Loucy (cell line): ENCODE data around the gene MED1.

Experiments
- EZH2phosphoT487 ChIP-seq: fragments of 200-600 bp; IDR thresholded peaks from 2 replicates; pipeline ENCODE4 v1.6.1; 2018; ENCODE audit warnings: antibody characterized with exemption, mild to moderate bottlenecking, moderate library complexity, borderline replicate concordance
- TF ChIP-seq, protein P1 (sequence below): fragments of 200-600 bp; sonication (generic); conservative IDR thresholded peaks from 2 replicates; pipeline ENCODE4 v1.5.1; 2014; ENCODE audit warnings: mild to moderate bottlenecking, antibody characterized with exemption, low read length

DNA sequence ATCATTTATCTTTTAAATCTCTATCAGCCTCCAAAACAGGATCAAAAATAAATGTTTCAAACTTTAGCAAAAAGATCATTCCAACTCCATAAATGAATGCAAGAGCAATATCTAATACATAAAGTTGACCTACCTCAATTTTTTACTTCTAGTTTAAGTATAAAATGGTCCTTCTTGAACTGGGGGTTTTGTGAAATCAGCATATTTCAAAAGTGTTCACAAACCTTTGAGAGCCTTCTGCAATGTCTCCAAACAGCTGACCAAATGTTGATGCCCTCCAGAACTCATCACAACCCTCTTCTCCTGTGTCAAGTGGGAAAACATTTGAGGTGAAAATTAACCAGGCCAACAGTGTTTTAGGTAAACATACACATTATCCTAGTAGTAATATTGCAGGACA, 7.7 kb downstream of the MED1 start:
- TF ChIP-seq, protein P1, sequence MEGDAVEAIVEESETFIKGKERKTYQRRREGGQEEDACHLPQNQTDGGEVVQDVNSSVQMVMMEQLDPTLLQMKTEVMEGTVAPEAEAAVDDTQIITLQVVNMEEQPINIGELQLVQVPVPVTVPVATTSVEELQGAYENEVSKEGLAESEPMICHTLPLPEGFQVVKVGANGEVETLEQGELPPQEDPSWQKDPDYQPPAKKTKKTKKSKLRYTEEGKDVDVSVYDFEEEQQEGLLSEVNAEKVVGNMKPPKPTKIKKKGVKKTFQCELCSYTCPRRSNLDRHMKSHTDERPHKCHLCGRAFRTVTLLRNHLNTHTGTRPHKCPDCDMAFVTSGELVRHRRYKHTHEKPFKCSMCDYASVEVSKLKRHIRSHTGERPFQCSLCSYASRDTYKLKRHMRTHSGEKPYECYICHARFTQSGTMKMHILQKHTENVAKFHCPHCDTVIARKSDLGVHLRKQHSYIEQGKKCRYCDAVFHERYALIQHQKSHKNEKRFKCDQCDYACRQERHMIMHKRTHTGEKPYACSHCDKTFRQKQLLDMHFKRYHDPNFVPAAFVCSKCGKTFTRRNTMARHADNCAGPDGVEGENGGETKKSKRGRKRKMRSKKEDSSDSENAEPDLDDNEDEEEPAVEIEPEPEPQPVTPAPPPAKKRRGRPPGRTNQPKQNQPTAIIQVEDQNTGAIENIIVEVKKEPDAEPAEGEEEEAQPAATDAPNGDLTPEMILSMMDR, result no peak
- TF ChIP-seq EZH2phosphoT487, result no peak
